ENCODE data around the gene NCOA5. TPM values are rescaled to one million over a fixed set of nuclear protein-coding genes. Genes with fewer than 3 reads are reported as not detected.
A peak's percentile ranks its signal among the peaks of the same experiment; 100 is the strongest.

NCOA5 gene
- total RNA-seq, 1 donor from 2014 or later: 26.2 TPM

DNA sequence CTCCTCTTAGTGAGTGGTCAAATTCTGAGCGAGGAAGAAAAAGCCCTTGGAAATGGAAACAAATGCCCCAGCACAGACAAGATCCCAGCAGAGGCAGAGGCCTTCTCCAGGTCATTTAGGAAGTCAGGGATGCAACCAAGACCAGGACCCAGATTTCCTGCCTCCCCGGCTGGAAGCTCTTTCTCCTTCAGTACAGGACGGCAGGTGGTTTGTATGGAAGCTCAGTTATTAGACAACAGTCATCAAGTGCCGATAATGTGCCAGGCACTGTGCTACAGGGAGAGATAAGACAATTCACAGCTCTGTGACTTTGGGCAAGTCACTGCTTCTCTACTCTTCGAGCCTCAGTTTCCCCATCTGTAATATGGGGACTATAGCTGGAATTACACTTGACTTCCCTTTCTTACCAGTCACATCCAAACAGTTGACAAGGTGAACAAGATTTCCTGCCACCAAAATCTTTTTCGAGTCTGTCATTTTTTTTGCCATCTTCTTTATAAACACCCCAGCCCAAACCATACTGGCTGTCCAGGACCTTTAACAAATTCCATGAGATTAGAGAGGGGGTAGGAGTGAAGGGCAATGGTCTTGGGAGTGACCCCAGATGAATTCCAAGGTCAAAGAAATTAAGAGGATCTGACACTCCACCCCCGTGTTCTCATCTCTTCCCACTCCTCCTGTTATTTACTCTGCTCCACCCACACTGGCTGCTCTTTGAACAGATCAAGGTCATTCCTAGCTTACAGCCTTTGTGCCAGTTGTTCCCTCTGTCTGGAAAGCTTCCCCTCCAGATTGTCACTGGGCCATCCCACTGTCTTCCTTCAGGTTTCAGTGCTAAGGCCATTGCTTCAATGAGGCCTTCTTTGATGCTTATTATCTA is 75.0 kb downstream of the NCOA5 start:
- H3K27me3 Mint-ChIP-seq (ENCODE audit: low read depth): peaks cover 54% of the 10 kb centered on the region
- no peaks in the 10 kb centered on the region for H3K4me1 Mint-ChIP-seq (ENCODE audit: low read depth)
- no peaks in the 10 kb centered on the region for H3K9me3 Mint-ChIP-seq (ENCODE audit: low read depth)
- H3K36me3 Mint-ChIP-seq (ENCODE audit: low read depth): no peaks in the 10 kb centered on the region
- no peak overlapping the region for H3K4me3 Mint-ChIP-seq (ENCODE audit: unreplicated experiment)
- TF ChIP-seq, protein P1, sequence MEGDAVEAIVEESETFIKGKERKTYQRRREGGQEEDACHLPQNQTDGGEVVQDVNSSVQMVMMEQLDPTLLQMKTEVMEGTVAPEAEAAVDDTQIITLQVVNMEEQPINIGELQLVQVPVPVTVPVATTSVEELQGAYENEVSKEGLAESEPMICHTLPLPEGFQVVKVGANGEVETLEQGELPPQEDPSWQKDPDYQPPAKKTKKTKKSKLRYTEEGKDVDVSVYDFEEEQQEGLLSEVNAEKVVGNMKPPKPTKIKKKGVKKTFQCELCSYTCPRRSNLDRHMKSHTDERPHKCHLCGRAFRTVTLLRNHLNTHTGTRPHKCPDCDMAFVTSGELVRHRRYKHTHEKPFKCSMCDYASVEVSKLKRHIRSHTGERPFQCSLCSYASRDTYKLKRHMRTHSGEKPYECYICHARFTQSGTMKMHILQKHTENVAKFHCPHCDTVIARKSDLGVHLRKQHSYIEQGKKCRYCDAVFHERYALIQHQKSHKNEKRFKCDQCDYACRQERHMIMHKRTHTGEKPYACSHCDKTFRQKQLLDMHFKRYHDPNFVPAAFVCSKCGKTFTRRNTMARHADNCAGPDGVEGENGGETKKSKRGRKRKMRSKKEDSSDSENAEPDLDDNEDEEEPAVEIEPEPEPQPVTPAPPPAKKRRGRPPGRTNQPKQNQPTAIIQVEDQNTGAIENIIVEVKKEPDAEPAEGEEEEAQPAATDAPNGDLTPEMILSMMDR (IDR thresholded peaks at IDR 0.05): no peak
- H3K27ac Mint-ChIP-seq (ENCODE audit: unreplicated experiment): no peak overlapping the region
- DNase-seq (ENCODE audit: low spot score): no peak

DNA sequence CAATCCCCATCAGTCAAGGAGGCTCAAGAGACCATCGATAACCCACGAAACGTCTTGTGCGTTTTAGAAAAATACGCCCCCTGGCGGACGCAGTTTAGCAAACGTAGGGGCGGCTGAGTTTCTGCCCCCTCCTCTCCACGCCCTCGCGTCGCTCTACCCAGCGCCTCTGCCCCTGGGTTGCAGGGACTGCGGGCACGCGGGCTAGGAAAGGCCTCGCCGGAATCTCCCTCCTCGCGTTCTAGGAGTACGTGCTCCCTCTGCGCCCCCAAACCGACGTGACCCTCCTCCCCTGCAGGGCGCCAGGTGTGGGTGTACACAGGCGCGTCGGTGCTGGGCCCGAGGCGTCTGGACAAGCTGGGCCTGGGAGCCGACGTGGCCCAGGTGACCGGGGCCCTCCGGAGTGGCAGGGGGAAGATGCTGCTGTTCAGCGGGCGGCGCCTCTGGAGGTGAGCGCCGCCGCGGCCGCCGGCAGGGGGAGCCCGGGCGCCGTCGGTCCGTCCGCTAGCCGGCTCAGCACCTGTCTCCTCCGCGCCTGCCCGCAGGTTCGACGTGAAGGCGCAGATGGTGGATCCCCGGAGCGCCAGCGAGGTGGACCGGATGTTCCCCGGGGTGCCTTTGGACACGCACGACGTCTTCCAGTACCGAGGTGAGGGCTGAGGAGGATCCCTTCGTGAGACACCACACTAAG is 75.8 kb downstream of the NCOA5 start:
- no peaks in the 10 kb centered on the region for H3K9me3 Mint-ChIP-seq (ENCODE audit: low read depth)
- H3K4me3 Mint-ChIP-seq (ENCODE audit: unreplicated experiment): no peak overlapping the region
- no peaks in the 10 kb centered on the region for H3K4me1 Mint-ChIP-seq (ENCODE audit: low read depth)
- H3K27ac Mint-ChIP-seq (ENCODE audit: unreplicated experiment): no peak overlapping the region
- TF ChIP-seq, protein P1 (IDR thresholded peaks at IDR 0.05): peak; percentile 91
- H3K36me3 Mint-ChIP-seq (ENCODE audit: low read depth): no peaks in the 10 kb centered on the region
- peaks cover 59% of the 10 kb centered on the region for H3K27me3 Mint-ChIP-seq (ENCODE audit: low read depth)
- DNase-seq (ENCODE audit: low spot score): no peak

DNA sequence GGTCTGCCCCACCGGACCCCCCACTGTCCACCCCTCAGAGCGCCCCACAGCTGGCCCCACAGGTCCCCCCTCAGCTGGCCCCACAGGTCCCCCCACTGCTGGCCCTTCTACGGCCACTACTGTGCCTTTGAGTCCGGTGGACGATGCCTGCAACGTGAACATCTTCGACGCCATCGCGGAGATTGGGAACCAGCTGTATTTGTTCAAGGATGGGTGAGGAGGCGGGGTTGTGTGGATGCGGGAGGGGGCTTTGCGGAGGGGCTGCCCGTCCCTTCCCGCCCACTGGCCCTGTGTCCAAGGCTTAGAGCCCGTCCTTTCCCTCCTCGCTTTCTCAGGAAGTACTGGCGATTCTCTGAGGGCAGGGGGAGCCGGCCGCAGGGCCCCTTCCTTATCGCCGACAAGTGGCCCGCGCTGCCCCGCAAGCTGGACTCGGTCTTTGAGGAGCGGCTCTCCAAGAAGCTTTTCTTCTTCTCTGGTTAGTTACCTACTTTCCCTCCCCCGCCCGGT is 76.4 kb downstream of the NCOA5 start:
- DNase-seq (ENCODE audit: low spot score): no peak
- Mint-ChIP-seq H3K4me3 (ENCODE audit: unreplicated experiment) (no peak overlapping the region), H3K27ac (ENCODE audit: unreplicated experiment) (no peak overlapping the region), H3K9me3 (ENCODE audit: low read depth) (no peaks in the 10 kb centered on the region), H3K36me3 (ENCODE audit: low read depth) (no peaks in the 10 kb centered on the region), H3K27me3 (ENCODE audit: low read depth) (peaks cover 57% of the 10 kb centered on the region), H3K4me1 (ENCODE audit: low read depth) (no peaks in the 10 kb centered on the region)
- TF ChIP-seq, protein P1 (IDR thresholded peaks at IDR 0.05): no peak

DNA sequence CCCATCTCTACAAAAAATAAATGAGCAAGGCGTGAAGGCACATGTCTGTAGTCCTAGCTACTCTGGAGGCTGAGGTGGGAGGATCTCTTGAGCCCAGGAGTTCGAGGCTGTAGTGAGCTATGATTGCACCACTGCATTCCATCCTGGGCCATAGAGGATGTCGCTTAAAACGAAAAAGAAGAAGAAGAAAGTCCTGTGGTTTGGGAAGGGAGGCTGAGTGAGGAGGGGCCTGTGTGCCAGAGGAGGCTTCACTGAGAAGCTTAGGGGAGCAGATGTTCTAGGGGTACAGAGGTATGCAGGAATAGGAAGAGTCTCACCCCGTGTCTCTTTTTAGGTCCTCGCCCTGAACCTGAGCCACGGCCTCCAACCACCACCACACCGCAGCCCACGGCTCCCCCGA is 76.8 kb downstream of the NCOA5 start:
- Mint-ChIP-seq H3K4me1 (ENCODE audit: low read depth) (peaks cover 3% of the 10 kb centered on the region), H3K36me3 (ENCODE audit: low read depth) (no peaks in the 10 kb centered on the region), H3K27me3 (ENCODE audit: low read depth) (peaks cover 56% of the 10 kb centered on the region), H3K9me3 (ENCODE audit: low read depth) (no peaks in the 10 kb centered on the region), H3K4me3 (ENCODE audit: unreplicated experiment) (no peak overlapping the region), H3K27ac (ENCODE audit: unreplicated experiment) (no peak overlapping the region)
- DNase-seq (ENCODE audit: low spot score): no peak
- TF ChIP-seq, protein P1 (IDR thresholded peaks at IDR 0.05): no peak

Measured in chondrocyte (in vitro differentiated cells).